OCI-LY1 (cell line): ENCODE results near the gene DTX2.
"Not testable (repeated sequence)": the region's sequence is repeated elsewhere in the genome, so short reads cannot be mapped to it uniquely, and the experiment has no call there.

Experiments
- CTCF ChIP-seq: fragments of 200-600 bp; sonication (generic), shearing (Covaris generic); IDR thresholded peaks from 2 replicates; pipeline ENCODE4 v1.5.1; 2017; ENCODE audit warnings: mild to moderate bottlenecking, antibody characterized with exemption, low read length, moderate library complexity, mixed read lengths
- EZH2 ChIP-seq: fragments of 200-600 bp; sonication (generic), shearing (Covaris generic); IDR thresholded peaks from 2 replicates; pipeline ENCODE4 v1.8.0; 2017; ENCODE audit warnings: borderline replicate concordance, mixed run types, mild to moderate bottlenecking, antibody characterized with exemption, low read length, moderate library complexity, mixed read lengths

- not testable (repeated sequence) for TF ChIP-seq CTCF, EZH2
Measured at GRCh38 chr7:76497918-76498582, 36.5 kb downstream of the DTX2 start.
